Measurements from ENCODE around the gene CAP1. TPM values are rescaled to one million over a fixed set of nuclear protein-coding genes. Genes with fewer than 3 reads are reported as not detected.

Gene CAP1
- total RNA-seq, 1 donor from 2014 or later = 98.9 TPM

- ATAC-seq (no peak), DNase-seq (ENCODE audit: low spot score) (no peak)
Measured at GRCh38 chr1:40094466-40095110, 54.1 kb downstream of the CAP1 start.

GRCh38 chr1:40095806-40096205 is 55.3 kb downstream of the CAP1 start:
- ATAC-seq (no peak), DNase-seq (ENCODE audit: low spot score) (no peak)

GRCh38 chr1:40096646-40096976 is 56.1 kb downstream of the CAP1 start:
- DNase-seq (ENCODE audit: low spot score) (no peak), ATAC-seq (peak; percentile 43)

GRCh38 chr1:40096977-40097782 is 56.7 kb downstream of the CAP1 start, which contains the start of gene PPT1:
PPT1 (minus strand) TSS chr1:40097252; CDS start chr1:40097238, 14 bp downstream.
- ATAC-seq (peak; percentile 98), DNase-seq (ENCODE audit: low spot score) (peak; percentile 78)

DNA sequence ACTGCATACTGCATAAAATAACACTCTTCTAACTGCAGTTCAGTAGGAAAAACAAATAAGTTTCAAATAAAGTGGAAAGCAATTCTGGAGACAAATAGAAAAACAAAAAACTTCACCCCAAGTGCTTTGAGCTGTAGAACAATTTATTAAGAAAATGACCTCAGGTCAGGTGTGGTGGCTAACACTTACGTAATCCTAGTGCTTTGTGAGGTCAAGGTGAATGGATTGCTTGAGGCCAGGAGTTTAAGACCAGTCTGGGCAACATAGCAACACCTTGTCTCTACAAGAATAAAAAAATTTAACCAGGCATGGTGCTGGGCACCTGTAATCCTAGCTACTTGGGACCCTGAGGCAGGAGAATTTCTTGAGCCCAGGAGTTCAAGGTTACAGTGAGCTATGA is 61.5 kb downstream of the CAP1 start:
- DNase-seq (ENCODE audit: low spot score) = no peak
- ATAC-seq = no peak

DNA sequence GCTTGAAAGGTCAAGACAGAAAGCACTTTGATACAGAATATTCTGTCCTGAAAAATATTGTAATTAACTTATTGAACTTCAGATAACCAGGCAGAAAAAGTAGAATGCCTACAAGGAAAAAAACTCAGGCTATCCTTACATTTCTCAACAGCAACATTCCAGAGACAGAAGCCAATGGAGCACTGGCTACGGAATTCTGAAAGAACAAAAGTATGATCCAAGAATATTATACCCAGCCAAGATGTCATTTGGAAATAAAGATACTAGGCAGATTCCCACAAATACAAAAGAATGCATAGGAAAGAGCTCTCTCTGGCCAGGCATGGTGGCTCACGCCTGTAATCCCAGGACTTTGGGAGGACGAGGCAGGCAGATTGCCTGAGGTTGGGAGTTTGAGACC is 62.4 kb downstream of the CAP1 start:
- ATAC-seq (no peak), DNase-seq (ENCODE audit: low spot score) (no peak)

DNA sequence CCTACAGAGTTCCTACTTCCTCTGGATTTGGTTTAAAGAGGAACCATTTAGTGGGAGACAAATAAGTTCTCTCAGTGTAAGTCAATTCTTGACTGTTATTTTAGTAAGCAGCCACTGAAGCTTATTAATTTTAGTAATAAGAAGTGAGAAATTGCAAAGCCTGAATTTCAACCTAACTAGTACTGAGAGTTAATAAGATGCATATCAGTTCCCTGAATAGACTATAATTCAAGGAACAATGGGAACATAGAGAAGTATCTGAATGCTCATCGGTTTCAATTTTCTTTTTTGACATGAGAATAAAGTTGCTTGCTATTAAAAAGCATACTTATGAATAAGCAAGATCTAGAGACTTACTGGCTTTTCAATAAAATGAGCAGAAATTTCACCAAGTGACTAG is 64.5 kb downstream of the CAP1 start:
- DNase-seq (ENCODE audit: low spot score) = no peak
- no peak for ATAC-seq

DNA sequence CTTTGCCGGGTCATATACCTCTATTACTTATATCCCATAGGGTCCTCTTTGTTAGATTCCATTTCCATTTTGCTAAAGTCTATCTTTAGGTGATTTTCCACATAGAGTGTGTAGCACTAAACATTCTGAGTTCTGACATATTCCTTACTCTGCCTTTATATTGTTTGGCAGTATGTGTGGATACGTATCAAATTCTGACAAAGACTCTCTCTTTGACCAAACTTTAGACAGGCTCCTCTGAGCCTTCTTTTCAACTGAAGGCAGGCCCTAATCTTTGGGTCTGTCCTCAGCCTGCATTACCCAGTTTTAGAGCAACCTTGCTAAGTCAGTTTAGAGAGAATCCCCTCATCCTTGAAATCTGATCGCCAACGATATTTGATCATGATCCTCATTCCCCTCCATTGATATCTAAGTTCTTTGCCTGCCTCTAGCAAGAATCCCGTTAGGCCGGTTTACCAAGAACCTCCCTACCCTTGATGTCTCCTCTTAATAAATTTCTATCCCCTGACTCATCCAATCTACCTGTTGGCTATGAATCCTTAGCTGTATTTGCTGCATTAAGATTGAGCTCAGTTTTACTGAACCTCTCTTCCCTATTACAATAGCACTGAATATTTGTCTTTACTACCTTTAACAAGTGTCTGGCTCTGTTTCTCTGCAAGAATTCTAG is 66.9 kb downstream of the CAP1 start:
- DNase-seq (ENCODE audit: low spot score) = no peak
- ATAC-seq = no peak

DNA sequence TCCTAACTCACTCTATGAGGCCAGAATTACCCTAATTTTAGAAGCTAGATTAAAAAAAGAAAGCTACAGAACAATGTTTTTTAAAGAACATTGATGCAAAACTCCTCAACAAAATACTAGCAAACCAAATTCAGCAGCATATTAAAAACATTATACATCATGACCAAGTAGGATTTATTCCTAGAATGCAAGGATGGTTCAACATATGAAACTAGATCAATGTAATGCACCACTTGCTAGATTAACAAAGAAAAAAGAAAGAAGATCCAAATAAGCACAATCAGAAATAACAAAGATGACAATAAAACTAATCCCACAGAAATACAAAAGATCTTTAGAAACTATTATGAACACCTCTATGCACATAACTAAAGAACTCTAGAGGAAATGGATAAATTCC is 69.9 kb downstream of the CAP1 start:
- ATAC-seq (no peak), DNase-seq (ENCODE audit: low spot score) (no peak)

DNA sequence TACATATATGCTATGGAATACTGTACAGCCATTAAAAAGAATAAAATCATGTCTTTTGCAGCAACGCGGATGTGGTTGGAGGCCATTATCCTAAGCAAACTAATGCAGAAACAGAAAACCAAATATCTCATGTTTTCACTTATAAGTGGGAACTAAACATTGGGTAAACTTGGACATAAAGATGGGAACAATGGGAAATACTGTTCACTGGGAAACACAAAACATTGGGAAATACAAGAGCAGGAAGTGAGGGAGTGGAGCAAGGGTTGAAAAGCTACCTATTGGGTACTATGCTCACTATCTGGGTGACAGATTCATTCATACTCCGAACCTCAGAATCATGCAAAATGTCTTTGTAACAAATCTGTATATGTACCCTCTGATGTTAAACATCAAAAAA is 73.9 kb downstream of the CAP1 start:
- no peak for ATAC-seq
- no peak for DNase-seq (ENCODE audit: low spot score)

GRCh38 chr1:40120128-40120527 is 79.6 kb downstream of the CAP1 start:
- no peak for ATAC-seq

More at GRCh38 chr1:40120128-40120527, 79.6 kb downstream of the CAP1 start:
- no peak for DNase-seq (ENCODE audit: low spot score)

Other genes starting within 250 kb of the CAP1 start
- 5.5 TPM for gene TRIT1, start 157.2 kb upstream of the CAP1 start, total RNA-seq
- 14.7 TPM for gene MYCL, start 138.8 kb upstream of the CAP1 start, total RNA-seq
- 108 TPM for gene MFSD2A, start 85.6 kb upstream of the CAP1 start, total RNA-seq
- 14.0 TPM for gene PPT1, start 56.5 kb downstream of the CAP1 start, total RNA-seq
- 4.8 TPM for gene RLF, start 120.7 kb downstream of the CAP1 start, total RNA-seq
- gene TMCO2, start 207.2 kb downstream of the CAP1 start, total RNA-seq = not detected
- gene ZMPSTE24, start 217.5 kb downstream of the CAP1 start, total RNA-seq = 19.5 TPM